ENCODE measurements around the gene PPP1R11.
"Not testable (repeated sequence)": the region's sequence is repeated elsewhere in the genome, so short reads cannot be mapped to it uniquely, and the experiment has no call there.

The PPP1R11 gene

DNA sequence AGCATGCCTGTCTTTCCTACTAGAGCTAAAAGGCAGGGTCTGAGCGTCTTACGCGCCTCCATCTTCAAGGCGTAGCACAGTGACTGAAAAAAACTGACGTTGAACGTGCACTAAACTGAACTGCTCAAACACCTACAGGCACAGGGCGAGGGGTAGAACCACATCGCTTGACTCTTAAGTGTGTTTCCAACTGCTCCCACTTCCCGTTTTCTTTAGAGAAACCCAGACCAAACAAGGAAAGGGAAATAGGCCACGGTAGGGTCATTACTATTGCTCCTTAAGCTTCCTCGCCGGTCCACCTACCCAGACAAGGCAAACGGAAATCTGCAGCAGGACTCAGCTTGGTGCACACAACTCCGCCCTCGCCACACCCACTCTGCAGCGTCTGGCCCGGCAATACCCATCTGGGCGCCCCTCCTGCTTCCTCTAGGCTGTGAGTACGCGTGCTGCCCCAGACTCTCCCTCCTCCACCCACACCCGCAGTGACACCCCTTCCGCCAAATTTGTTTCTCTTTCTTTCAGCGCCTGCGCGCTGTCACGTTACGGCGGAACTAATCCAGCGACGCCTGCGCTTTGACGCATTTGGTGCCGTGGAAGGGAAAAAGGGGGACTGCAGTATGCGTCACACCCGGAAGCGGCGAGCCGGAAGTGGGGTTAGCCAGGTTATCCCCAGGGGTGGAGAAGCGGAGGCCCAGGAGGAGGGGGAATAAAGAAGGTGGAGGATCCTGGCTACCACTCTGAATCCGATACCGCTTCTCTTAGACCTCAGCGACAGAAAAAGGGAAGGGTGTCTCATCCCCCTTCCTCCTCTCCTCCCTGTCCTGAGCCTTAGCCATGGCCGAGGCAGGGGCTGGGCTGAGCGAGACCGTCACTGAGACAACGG is at the start of gene PPP1R11:
Gene PPP1R11 (plus strand): TSS at position 622 of the 883 bp plus-strand sequence. CDS start 213 bp downstream, at position 835.
- TF ChIP-seq POLR2A (IDR thresholded peaks at IDR 0.05; ENCODE audit: low read depth, low read length) = peak; percentile 74
- DNase-seq (ENCODE audit: insufficient read length, low spot score) (peak; percentile 93), FAIRE-seq (peak; percentile 98)

DNA sequence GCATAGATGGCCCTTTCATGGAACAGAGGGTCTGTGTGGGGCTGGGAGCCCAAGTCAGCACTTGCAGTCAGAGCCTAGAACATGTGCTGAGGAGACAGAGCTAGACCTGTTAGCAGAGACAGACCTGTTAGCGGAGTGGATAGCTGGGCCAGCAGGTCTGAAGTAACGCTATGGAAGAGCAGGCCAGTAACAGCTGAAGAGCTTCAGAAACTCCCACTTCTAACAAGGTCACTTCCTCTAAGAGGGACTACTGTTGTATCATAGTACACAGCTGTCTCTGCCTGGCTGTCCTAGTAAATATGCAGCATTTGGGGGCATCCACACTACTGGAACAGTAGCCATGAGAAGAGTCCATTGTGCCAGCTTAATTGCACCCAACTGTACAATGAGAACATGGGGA is 47.2 kb upstream of the PPP1R11 start:
- no peak for TF ChIP-seq POLR2A (IDR thresholded peaks at IDR 0.05; ENCODE audit: low read depth, low read length)
- no peak for FAIRE-seq
- no peak for DNase-seq (ENCODE audit: insufficient read length, low spot score)

- no peak for TF ChIP-seq POLR2A (IDR thresholded peaks at IDR 0.05; ENCODE audit: low read depth, low read length)
- no peak for FAIRE-seq
Measured at GRCh38 chr6:30020626-30021025, 46.4 kb upstream of the PPP1R11 start.

GRCh38 chr6:30022189-30022588 is 44.8 kb upstream of the PPP1R11 start:
- TF ChIP-seq POLR2A (IDR thresholded peaks at IDR 0.05; ENCODE audit: low read depth, low read length) = no peak
- FAIRE-seq (no peak), DNase-seq (ENCODE audit: insufficient read length, low spot score) (no peak)

More at GRCh38 chr6:30020626-30021025, 46.4 kb upstream of the PPP1R11 start:
- DNase-seq (ENCODE audit: insufficient read length, low spot score) = no peak

GRCh38 chr6:30022712-30023111 is 44.3 kb upstream of the PPP1R11 start:
- DNase-seq (ENCODE audit: insufficient read length, low spot score); FAIRE-seq: not testable (repeated sequence)

- no peak for DNase-seq (ENCODE audit: insufficient read length, low spot score)
- TF ChIP-seq POLR2A (IDR thresholded peaks at IDR 0.05; ENCODE audit: low read depth, low read length) = no peak
- no peak for FAIRE-seq
Measured at GRCh38 chr6:30025186-30025585, 41.8 kb upstream of the PPP1R11 start.

DNA sequence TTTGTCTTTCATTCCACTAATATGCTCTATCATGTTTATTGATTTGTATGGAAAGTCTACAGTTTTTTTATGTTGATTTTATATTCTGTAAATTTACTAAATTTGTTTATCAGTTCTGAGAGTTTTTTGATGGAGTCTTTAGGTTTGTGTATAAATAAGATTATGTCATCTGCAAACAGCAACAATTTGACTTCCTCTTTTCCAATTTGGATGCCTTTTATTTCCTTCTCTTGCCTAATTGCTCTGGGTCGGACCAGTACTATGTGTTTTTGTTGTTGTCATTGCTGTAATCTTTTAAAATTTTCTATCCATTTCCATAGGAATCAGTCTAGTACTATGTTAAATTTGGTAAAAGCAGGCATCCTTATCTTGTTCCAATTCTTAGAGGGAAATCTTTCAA is 37.4 kb upstream of the PPP1R11 start:
- no peak for FAIRE-seq
- no peak for DNase-seq (ENCODE audit: insufficient read length, low spot score)

GRCh38 chr6:30031381-30031780 is 35.6 kb upstream of the PPP1R11 start:
- no peak for FAIRE-seq
- no peak for DNase-seq (ENCODE audit: insufficient read length, low spot score)
- TF ChIP-seq POLR2A (IDR thresholded peaks at IDR 0.05; ENCODE audit: low read depth, low read length) = no peak

More for the DNA sequence above, 37.4 kb upstream of the PPP1R11 start:
- no peak for TF ChIP-seq POLR2A (IDR thresholded peaks at IDR 0.05; ENCODE audit: low read depth, low read length)

DNA sequence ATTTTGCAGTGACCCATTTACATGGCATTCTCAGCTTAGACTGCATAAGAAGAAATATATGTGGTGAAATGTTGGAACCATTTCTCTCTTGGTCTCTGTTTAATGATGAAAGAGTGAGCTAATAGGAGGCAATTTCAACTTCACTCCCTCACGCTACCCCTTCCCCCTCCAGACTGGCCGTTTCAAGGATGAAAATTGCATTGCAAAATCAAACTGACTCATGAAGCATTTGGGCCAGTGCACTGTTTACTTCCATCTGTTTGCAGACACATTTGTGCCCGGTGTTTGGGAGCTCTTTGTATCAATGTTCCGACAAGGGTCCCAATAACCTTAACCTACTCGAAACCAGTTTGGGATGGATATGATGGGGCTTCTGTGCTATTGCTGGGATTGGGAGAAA is 33.6 kb upstream of the PPP1R11 start:
- not testable (repeated sequence) for FAIRE-seq; DNase-seq (ENCODE audit: insufficient read length, low spot score)

- peak; percentile 15 for FAIRE-seq
- no peak for DNase-seq (ENCODE audit: insufficient read length, low spot score)
- no peak for TF ChIP-seq POLR2A (IDR thresholded peaks at IDR 0.05; ENCODE audit: low read depth, low read length)
Measured at GRCh38 chr6:30035784-30036183, 31.2 kb upstream of the PPP1R11 start.

- TF ChIP-seq POLR2A (IDR thresholded peaks at IDR 0.05; ENCODE audit: low read depth, low read length) = no peak
- DNase-seq (ENCODE audit: insufficient read length, low spot score) = no peak
- FAIRE-seq = peak; percentile 91
Measured at GRCh38 chr6:30037182-30037788, 29.7 kb upstream of the PPP1R11 start.

DNA sequence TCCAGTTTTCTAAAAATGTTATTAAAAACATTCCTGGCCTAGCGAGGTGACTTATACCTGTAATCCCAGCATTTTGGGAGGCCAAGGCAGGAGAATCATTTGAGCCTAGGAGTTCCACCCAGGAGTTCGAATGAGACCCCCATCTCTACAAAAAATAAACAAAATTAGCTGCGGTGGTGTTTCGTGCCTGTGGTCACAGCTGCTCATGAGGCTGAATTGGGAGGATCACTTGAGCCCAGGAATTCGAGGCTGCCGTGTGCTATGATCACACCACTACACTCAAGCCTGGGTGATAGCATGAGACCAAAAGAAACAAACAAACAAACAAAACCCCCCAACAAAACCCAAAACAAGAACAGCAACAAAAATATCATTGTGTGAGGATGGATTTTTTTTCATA is 25.8 kb upstream of the PPP1R11 start:
- FAIRE-seq = no peak
- no peak for DNase-seq (ENCODE audit: insufficient read length, low spot score)
- no peak for TF ChIP-seq POLR2A (IDR thresholded peaks at IDR 0.05; ENCODE audit: low read depth, low read length)

- DNase-seq (ENCODE audit: insufficient read length, low spot score) (no peak), FAIRE-seq (no peak)
- no peak for TF ChIP-seq POLR2A (IDR thresholded peaks at IDR 0.05; ENCODE audit: low read depth, low read length)
Measured at GRCh38 chr6:30041821-30042220, 25.2 kb upstream of the PPP1R11 start.

DNA sequence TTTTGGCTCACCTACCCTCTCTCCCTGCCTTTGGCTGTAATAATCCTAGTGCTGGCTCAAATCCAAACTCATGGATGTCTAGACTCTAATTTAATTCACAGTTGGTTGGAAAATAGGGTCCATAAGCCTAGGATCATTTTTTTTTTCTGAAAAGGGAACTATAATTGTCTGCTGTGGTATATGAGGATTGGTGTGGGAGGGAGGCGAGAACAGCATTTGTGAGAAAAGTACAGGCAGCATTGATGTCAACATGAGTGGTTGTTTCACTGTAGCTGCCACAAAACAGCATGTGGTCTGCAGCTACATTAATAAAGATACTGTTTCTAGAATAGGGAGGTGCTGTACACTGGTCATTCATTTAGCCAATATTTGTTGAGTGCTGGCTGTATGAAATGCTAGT is 24.5 kb upstream of the PPP1R11 start:
- TF ChIP-seq POLR2A (IDR thresholded peaks at IDR 0.05; ENCODE audit: low read depth, low read length) = no peak
- no peak for FAIRE-seq

DNA sequence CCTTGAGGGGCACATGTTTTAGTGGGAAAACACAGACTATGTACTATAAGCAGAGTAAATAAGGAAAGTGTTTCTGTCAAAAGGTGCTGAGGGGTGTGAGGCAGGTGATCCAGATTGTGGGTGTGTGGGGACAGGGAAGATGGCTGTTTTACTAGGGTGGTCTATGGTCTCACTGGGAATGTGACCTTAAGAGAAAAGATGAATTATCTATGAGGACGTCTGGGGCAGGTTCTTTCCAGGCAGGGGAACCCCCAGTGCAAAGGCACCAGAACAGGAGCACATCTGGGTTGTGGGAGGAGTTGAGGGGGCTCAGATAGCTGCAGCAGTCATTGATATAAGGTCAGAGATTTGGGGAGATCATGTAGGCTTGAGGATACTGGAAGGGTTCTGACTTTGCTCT is 24.1 kb upstream of the PPP1R11 start:
- FAIRE-seq (no peak), DNase-seq (ENCODE audit: insufficient read length, low spot score) (no peak)
- TF ChIP-seq POLR2A (IDR thresholded peaks at IDR 0.05; ENCODE audit: low read depth, low read length) = no peak

More for the DNA sequence above, 24.5 kb upstream of the PPP1R11 start:
- no peak for DNase-seq (ENCODE audit: insufficient read length, low spot score)

All from H54 (cell line).